HL-60 (cell line): ENCODE results near the gene TICAM1.

Source experiments
- CTCF ChIP-seq: IDR thresholded peaks from one replicate; pipeline ENCODE4 v1.5.1; 2011; ENCODE audit warnings: low read length, control low read depth, inconsistent platforms; ENCODE audit not compliant: insufficient read depth
- GABPA ChIP-seq: IDR thresholded peaks from 2 replicates; pipeline ENCODE4 v1.6.1; 2012; ENCODE audit warnings: low read depth
- POLR2AphosphoS5 ChIP-seq: IDR thresholded peaks from 2 replicates; pipeline ENCODE4 v1.6.1; 2012; ENCODE audit warnings: low read depth
- REST ChIP-seq: IDR thresholded peaks from 2 replicates; pipeline ENCODE4 v1.6.1; 2012; ENCODE audit warnings: low read depth; ENCODE audit not compliant: insufficient replicate concordance
- SPI1 ChIP-seq: IDR thresholded peaks from 2 replicates; pipeline ENCODE4 v1.6.1; 2012; ENCODE audit warnings: low read depth, mild to moderate bottlenecking, borderline replicate concordance

- no peak for TF ChIP-seq CTCF
- no peak for TF ChIP-seq POLR2AphosphoS5
- no peak for TF ChIP-seq REST
- no peak for TF ChIP-seq GABPA
- no peak for TF ChIP-seq SPI1
These were observed 16.7 kb downstream of the TICAM1 start for GRCh38 chr19:4814625-4815425.
